LNCaP clone FGC (cell line): ENCODE results near the gene MAGI2.
A peak's percentile ranks its signal among the peaks of the same experiment; 100 is the strongest.

Experiments used
- DNase-seq: peaks from one replicate; pipeline ENCODE4 v3.0.0-alpha.2; 2011; ENCODE audit warnings: low read depth
- H3K4me3 ChIP-seq: 2 replicates; pipeline ENCODE4 v1.5.1; 2011; ENCODE audit warnings: mild to moderate bottlenecking, low read depth, low read length, control low read depth
- CTCF ChIP-seq: IDR thresholded peaks from 2 replicates; pipeline ENCODE4 v1.5.1; 2012; ENCODE audit warnings: mild to moderate bottlenecking; ENCODE audit not compliant: control insufficient read depth, insufficient read depth; ENCODE audit errors: extremely low read depth

Gene MAGI2

DNA sequence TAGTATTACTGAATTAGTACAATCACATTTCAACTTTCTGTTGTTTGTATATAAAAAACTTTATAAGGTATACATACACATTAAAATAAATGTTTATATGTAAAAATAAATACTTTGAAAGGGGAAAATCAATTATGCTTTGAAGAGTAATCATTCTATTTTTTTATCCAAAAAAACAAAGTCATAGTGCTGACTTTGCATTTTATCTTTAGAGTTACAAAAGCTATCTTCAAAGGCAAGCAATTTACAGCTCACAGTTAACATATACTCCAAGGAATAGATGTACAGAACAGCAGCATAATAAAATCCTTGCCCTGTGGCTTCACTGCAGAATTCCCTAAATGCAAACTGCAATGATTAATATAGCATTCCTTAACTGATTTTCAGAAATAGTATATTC, 53.2 kb downstream of the MAGI2 start:
- no peak overlapping the region for H3K4me3 ChIP-seq
- TF ChIP-seq CTCF = no peak
- DNase-seq = no peak

GRCh38 chr7:79398138-79398749, 55.2 kb downstream of the MAGI2 start:
- no peak for DNase-seq
- TF ChIP-seq CTCF = no peak
- H3K4me3 ChIP-seq = no peak overlapping the region

DNA sequence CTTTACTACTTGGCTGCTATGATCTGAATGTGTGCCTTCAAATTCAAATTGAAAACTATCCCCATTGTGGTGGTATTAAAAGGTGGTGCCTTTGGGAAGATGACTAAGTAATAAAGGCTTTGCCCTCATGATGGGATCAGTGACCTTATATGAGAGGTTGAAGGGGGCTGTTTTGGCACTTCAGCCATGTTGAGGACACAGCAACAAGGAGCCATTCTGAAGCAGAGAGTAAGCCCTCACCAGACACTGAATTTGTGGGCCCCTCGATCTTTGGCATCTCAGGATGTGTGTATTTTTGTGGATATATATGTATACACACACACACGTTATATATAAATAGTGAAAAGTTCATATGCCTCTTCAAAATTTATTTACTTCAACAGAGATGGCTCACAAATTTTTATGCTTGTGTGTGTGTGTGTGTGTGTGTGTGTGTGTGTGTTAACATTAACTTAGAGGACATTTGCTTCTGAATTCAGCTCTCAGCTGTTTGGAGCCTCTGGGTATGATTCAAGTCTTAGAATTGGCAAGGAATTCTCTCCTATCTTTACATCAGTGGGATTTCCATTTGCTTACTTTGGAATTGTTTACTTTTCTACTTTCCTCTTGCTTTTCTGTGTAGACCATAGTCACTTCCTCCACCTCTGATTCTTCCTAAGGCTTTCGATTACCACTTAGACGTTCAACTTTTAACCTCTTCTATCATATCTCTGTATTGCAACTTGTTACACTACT, 66.6 kb downstream of the MAGI2 start:
- TF ChIP-seq CTCF = no peak
- no peak overlapping the region for H3K4me3 ChIP-seq
- no peak for DNase-seq

DNA sequence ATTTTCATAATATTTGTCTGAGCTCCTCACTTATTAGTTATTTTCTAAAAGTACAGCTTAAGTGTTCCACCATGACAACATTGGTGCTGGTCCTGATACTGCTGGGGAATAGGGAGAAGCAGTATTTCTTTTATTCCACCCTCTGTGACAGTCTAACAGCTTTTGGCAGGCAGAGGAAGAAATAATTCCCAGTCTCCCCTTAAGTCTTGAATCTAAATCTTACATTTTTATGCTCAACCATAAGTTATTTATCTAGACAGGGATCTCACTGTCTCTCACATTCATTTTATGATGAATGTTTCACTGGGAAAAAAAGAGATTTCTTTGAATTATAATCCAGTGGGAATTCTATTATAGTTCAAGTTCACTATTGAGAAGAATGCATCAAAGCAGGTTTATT, 71.5 kb downstream of the MAGI2 start:
- no peak for TF ChIP-seq CTCF
- no peak overlapping the region for H3K4me3 ChIP-seq
- DNase-seq = no peak

DNA sequence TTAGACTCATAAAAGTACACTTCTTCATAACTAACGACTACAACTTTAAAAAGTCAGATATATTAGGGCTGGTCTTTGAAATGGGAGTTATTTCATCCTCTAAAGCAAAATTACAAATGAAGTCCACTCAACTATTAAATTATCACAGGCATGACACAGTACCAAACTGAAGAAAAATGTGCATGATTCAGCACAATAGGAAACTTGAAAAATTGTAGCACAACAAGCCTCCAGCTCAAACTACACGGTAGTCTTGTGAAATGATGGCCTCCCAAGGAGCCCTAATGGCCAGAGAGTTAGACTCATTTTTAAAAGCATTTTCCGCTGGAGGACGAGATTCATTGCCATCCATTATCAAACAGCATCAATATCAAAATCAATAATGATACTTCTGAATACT, 76.4 kb downstream of the MAGI2 start:
- DNase-seq = no peak
- no peak overlapping the region for H3K4me3 ChIP-seq
- no peak for TF ChIP-seq CTCF

DNA sequence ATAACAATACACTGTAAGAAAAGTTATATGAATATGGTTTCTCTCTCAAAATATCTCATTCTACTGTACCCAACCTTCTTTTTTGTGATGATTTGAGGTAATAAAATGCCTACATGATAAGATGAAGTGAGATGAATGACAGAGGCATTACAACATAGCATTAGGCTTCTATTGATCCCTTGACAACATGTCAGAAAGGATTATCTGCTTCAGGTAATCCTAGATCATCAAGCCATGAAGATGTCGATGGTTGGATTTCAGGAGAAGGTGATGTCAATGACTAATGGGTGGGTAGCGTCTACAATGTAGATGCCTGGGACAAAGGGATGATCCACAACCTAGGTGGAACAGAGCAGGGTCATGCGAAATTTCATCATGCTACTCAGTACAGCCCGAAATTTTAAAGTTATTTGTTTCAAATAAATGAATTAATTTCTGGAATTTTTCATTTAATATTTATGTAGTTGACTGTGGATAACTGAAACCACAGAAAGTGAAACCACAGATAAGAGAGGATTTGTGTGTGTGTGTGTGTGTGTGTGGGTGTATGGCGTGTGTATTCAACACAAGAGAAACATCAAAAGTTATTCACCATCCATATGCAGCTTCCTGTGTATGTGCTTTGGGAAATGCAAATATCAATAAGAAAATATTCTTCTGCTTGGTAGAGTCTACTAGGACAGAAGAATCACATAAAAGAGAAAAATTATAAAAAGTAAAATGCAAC, 77.0 kb downstream of the MAGI2 start:
- TF ChIP-seq CTCF = no peak
- no peak for DNase-seq
- H3K4me3 ChIP-seq = no peak overlapping the region

DNA sequence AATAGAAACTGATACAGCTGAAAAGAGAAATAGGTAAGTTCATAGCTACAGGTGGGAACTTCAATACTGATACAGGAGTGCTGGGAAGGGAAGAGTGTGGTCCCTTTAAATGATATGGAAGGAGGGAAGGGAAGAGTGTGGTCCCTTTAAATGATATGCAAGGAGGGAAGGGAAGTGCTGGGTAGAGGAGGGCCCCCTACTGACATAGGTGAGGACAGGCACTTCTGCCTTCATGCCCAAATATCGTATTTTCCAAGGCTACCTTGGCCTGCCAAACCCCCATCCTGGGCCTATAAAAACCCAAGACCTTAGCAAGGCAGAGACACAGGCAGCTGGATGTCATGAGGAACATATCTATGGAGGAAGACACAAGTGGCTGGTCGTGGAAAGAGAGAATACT, 92.3 kb downstream of the MAGI2 start:
- TF ChIP-seq CTCF = peak; percentile 26; the same call in 1 of the 2 replicates
- no peak for DNase-seq

More for the DNA sequence above, 92.3 kb downstream of the MAGI2 start:
- no peak overlapping the region for H3K4me3 ChIP-seq
